SHP77 (cell line): Measurements from ENCODE around the gene PCDHB5.
A peak's percentile ranks its signal among the peaks of the same experiment; 100 is the strongest.
"Not testable (repeated sequence)": the region's sequence is repeated elsewhere in the genome, so short reads cannot be mapped to it uniquely, and the experiment has no call there.

Source experiments
- DNase-seq, 2 experiments: peaks; one replicate each; lab custom pipeline; 2025; lab: John Stamatoyannopoulos, UW

Gene PCDHB5

GRCh38 chr5:141135030-141135717 is at the start of gene PCDHB5:
Gene PCDHB5, plus strand, starts transcription at chr5:141135206. Its CDS starts 229 bp downstream, at chr5:141135435.
- peak; percentile 49 to 79 for DNase-seq

- peak; percentile 89 for DNase-seq
Observed at GRCh38 chr5:141094481-141095262, 40.3 kb upstream of the PCDHB5 start, which contains the start of gene PCDHB2. Gene PCDHB2, plus strand, starts transcription at chr5:141094615. Its CDS starts 176 bp downstream, at chr5:141094791.

- DNase-seq: peak in 1 of 2 experiments; percentile 32
Observed at GRCh38 chr5:141095263-141095641, 39.8 kb upstream of the PCDHB5 start.

GRCh38 chr5:141096181-141096580 is 38.8 kb upstream of the PCDHB5 start:
- DNase-seq: not testable (repeated sequence)

- not testable (repeated sequence) for DNase-seq
Observed at GRCh38 chr5:141096586-141096985, 38.4 kb upstream of the PCDHB5 start.

- no peak for DNase-seq
Observed at GRCh38 chr5:141100243-141100805, 34.7 kb upstream of the PCDHB5 start, which contains the start of gene PCDHB3. Gene PCDHB3, plus strand, starts transcription at chr5:141100473. Its CDS starts 177 bp downstream, at chr5:141100650.

- no peak for DNase-seq
Observed at GRCh38 chr5:141101059-141101458, 33.9 kb upstream of the PCDHB5 start.

GRCh38 chr5:141102070-141102469 is 32.9 kb upstream of the PCDHB5 start:
- not testable (repeated sequence) for DNase-seq

- not testable (repeated sequence) for DNase-seq
Observed at GRCh38 chr5:141102471-141102870, 32.5 kb upstream of the PCDHB5 start.

- no peak for DNase-seq
Observed at GRCh38 chr5:141105350-141105749, 29.7 kb upstream of the PCDHB5 start.

- no peak for DNase-seq
Observed at GRCh38 chr5:141119250-141119649, 15.8 kb upstream of the PCDHB5 start.

GRCh38 chr5:141121563-141121962 is 13.4 kb upstream of the PCDHB5 start, which contains the start of gene PCDHB4:
Gene PCDHB4, plus strand, starts transcription at chr5:141121818. Its CDS starts 181 bp downstream, at chr5:141121999.
- DNase-seq: no peak

GRCh38 chr5:141121985-141122384 is 13.0 kb upstream of the PCDHB5 start:
- no peak for DNase-seq

GRCh38 chr5:141123396-141124135 is 11.4 kb upstream of the PCDHB5 start:
- not testable (repeated sequence) for DNase-seq

- no peak for DNase-seq
Observed at GRCh38 chr5:141127305-141127704, 7.7 kb upstream of the PCDHB5 start.

- no peak for DNase-seq
Observed at GRCh38 chr5:141135718-141136266, 786 bp downstream of the PCDHB5 start.

GRCh38 chr5:141137346-141137745 is 2.3 kb downstream of the PCDHB5 start:
- not testable (repeated sequence) for DNase-seq

GRCh38 chr5:141149812-141150211 is 14.8 kb downstream of the PCDHB5 start, which contains the start of gene PCDHB6:
Gene PCDHB6, plus strand, starts transcription at chr5:141150057. Its CDS starts 201 bp downstream, at chr5:141150258.
- no peak for DNase-seq

GRCh38 chr5:141150224-141150992 is 15.4 kb downstream of the PCDHB5 start:
- no peak for DNase-seq

- DNase-seq: no peak
Observed at GRCh38 chr5:141150993-141151325, 16.0 kb downstream of the PCDHB5 start.

- not testable (repeated sequence) for DNase-seq
Observed at GRCh38 chr5:141151632-141152031, 16.6 kb downstream of the PCDHB5 start.
